Body of pancreas (tissue), 4 donors: ENCODE results near the gene ATP11A. TPM values are rescaled to one million over a fixed set of nuclear protein-coding genes. Genes with fewer than 3 reads are reported as not detected.
"Not testable (repeated sequence)": the region's sequence is repeated elsewhere in the genome, so short reads cannot be mapped to it uniquely, and the experiment has no call there.

Experiments used
- ATAC-seq: fragments of 150-250 bp; one replicate; pipeline ENCODE4 v1.9.1; 2016
- DNase-seq, 4 donors: peaks; one replicate each; pipeline ENCODE4 v3.0.0-alpha.2; 2019
- H3K27ac ChIP-seq, 4 donors: fragments of 200-600 bp; sonication (generic); 1 replicate in 3 of 4; 2 replicates in 1 of 4; pipeline versions ENCODE4 v1.5.1 to v1.6.1; 2016 to 2019; ENCODE audit warnings: mild to moderate bottlenecking in 1 of 4, mixed read lengths in 1 of 4, moderate library complexity in 1 of 4
- H3K27me3 ChIP-seq, 2 donors: fragments of 200-600 bp; sonication (generic); one replicate each; pipeline ENCODE4 v1.6.0; 2016; ENCODE audit warnings: mild to moderate bottlenecking in 1 of 2
- H3K36me3 ChIP-seq, 2 donors: fragments of 200-600 bp; sonication (generic); replicated peaks in 1 of 2; 2 replicates each; pipeline ENCODE4 v1.5.1; 2016; ENCODE audit warnings: low read depth in 2 of 2; ENCODE audit not compliant: insufficient read depth in 1 of 2
- H3K4me1 ChIP-seq: fragments of 200-600 bp; sonication (generic); one replicate; pipeline ENCODE4 v1.6.0; 2016
- H3K4me3 ChIP-seq, 2 donors: fragments of 200-600 bp; sonication (generic); 1 replicate in 1 of 2; 2 replicates in 1 of 2; pipeline ENCODE4 v1.5.1; 2016 to 2019
- H3K9me3 ChIP-seq, 3 donors: fragments of 200-600 bp; sonication (generic); 1 replicate in 2 of 3; 2 replicates in 1 of 3; pipeline ENCODE4 v1.5.1; 2016
- POLR2A ChIP-seq, 3 donors: fragments of 450-650 bp; IDR thresholded peaks; one replicate each; pipeline ENCODE4 v1.6.1; 2016; ENCODE audit warnings: antibody characterized with exemption in 3 of 3, mild to moderate bottlenecking in 2 of 3
- WGBS, 2 donors: methylation state at CpG; one replicate each; pipeline ENCODE4 v1.1.5; 2017; 5-methylcytosine and 5-hydroxymethylcytosine counted together
- intact Hi-C: fragments of 100-400 bp; cut with DNase I; formaldehyde crosslinking; loops from one replicate; pipeline ENCODE4 v1.15.1; 2023
- total RNA-seq, 2 donors: library from RNA; depleted of rRNA; stranded (reverse); fragments of >200 nt; gene quantifications; one replicate each; pipeline ENCODE4 v1.1.0, GENCODE V29; 2016
- TF ChIP-seq, protein P1 (sequence below), 7 experiments: fragments of 450-650 bp in 4 of 7; fragments of 200-600 bp in 3 of 7; sonication (generic) in 3 of 7; IDR thresholded peaks; one replicate each; pipeline ENCODE4 v1.5.1; 2016 to 2019; ENCODE audit warnings: antibody characterized with exemption in 7 of 7

ATP11A gene
- total RNA-seq, 2 donors from 2014 or later, result 24.1 to 33.9 TPM

DNA sequence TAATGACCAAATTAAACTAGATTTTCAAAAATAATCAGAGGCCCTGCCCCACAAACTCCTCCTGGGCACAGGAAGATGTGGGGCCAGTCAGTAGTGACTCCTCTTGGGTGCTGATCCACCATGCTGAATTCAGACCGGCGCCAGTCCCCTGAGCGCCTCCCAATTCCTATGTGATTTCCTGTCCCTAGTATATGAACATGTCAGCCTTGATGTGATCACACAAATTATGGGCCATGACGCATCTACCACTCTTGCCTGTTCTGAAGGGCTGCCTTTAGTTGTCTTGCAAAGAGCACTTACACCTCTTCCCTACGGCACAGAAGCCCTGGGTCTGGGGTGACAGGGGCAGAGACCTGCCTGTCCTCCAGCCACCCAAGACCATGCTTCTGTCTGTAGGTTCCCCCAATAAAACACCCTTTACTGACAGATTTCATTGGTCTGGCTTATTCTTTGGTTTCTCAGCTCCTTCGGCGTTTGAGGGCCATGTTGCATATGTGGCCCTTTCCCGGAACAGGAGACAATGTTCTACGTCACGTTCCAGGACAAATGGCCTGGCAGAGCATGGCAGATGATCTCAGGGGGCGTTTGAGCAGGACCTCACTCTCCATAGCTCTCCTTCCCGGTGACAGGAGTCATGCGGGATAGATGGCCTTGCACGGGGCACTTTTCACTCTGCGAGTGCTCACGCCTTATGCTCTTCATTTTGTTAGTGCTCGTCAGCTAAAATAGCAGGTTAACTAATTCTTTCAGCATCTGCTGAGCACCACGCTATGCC, 5.6 kb upstream of the ATP11A start:
- no peak for DNase-seq
- intact Hi-C loops, result no loop called here
- H3K9me3 ChIP-seq, result no peaks in the 10 kb centered on the region

DNA sequence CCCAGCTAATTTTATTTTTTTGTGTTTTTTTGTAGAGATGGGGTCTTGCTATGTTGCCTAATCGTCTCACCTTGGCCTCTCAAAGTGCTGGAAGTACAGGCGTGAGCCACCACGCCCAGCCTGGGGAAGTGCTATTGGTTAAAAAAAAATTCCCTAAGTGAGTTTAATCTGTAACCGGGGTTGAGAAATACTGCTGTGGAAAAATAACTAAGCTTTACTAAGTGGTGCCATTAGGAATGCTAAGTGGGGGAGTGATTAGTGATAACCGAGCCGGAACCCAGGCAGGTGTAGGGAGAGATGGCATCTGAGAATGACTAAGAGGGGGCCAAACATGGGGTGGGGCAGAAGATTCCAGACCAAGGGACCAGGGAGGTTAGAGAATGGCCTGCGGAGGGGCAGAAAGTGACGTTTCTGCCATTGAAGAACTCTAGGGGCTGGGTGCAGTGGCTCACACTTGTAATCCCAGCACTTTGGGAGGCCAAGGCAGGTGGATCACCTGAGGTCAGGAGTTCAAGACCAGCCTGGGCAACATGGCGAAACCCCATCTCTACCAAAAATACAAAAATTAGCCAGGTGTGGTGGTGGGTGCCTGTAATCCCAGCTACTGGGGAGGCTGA, 4.5 kb upstream of the ATP11A start:
- H3K9me3 ChIP-seq, intact Hi-C loops, H3K27me3 ChIP-seq, H3K36me3 ChIP-seq, H3K4me3 ChIP-seq: not testable (repeated sequence)
- WGBS, 2 donors, result 47 to 48% methylated on average over 9 of the region's 9 CpGs
- Histone ChIP-seq H3K4me1 (peaks cover 12% of the 10 kb centered on the region), H3K27ac (peak overlapping the region; percentile 33 to 83 (median 58))
- DNase-seq (peak in 3 of 4 donors; percentile 25 to 57 (median 34)), ATAC-seq (peak; percentile 23)

More for the DNA sequence above, 5.6 kb upstream of the ATP11A start:
- no peaks in the 10 kb centered on the region for H3K27me3 ChIP-seq
- H3K36me3 ChIP-seq, result no peaks in the 10 kb centered on the region
- peaks cover 10% of the 10 kb centered on the region for H3K4me1 ChIP-seq
- no peak overlapping the region for H3K4me3 ChIP-seq
- ATAC-seq, result no peak
- TF ChIP-seq POLR2A (IDR thresholded peaks at IDR 0.05), result no peak
- TF ChIP-seq, protein P1, sequence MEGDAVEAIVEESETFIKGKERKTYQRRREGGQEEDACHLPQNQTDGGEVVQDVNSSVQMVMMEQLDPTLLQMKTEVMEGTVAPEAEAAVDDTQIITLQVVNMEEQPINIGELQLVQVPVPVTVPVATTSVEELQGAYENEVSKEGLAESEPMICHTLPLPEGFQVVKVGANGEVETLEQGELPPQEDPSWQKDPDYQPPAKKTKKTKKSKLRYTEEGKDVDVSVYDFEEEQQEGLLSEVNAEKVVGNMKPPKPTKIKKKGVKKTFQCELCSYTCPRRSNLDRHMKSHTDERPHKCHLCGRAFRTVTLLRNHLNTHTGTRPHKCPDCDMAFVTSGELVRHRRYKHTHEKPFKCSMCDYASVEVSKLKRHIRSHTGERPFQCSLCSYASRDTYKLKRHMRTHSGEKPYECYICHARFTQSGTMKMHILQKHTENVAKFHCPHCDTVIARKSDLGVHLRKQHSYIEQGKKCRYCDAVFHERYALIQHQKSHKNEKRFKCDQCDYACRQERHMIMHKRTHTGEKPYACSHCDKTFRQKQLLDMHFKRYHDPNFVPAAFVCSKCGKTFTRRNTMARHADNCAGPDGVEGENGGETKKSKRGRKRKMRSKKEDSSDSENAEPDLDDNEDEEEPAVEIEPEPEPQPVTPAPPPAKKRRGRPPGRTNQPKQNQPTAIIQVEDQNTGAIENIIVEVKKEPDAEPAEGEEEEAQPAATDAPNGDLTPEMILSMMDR (IDR thresholded peaks at IDR 0.05), result no peak
- 87 to 91% methylated on average over 18 of the region's 18 CpGs for WGBS, 2 donors
- no peak overlapping the region for H3K27ac ChIP-seq

DNA sequence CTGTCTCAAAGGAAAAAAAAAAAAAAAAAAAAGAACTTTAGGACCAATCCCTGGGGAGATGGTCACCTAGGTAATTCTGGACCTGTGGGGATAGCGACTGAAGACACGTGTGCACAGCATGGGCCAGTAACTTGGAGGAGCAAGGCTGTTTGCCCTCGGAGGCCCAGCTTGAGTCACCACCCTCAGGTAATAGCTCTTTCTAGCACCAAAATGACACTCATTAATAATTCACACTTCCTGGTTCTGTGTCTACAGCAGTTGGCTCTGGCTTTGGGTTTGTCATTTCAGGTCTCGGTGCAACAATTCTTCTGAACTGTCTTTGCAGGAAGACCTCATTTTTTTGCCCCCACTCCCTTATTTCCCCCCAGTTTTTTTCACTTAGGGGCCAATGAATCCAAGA, 3.9 kb upstream of the ATP11A start:
- Histone ChIP-seq H3K27ac (peak overlapping the region in 3 of 4 donors; percentile 33 to 83 (median 72)), H3K36me3 (no peaks in the 10 kb centered on the region), H3K4me3 (no peak overlapping the region), H3K4me1 (peaks cover 12% of the 10 kb centered on the region), H3K9me3 (no peaks in the 10 kb centered on the region), H3K27me3 (no peaks in the 10 kb centered on the region)
- WGBS, 2 donors, result 35 to 55% methylated on average over 4 of the region's 4 CpGs
- ATAC-seq (no peak), DNase-seq (peak in 3 of 4 donors; percentile 37 to 56 (median 40))
- TF ChIP-seq, protein P1 (IDR thresholded peaks at IDR 0.05), result no peak
- TF ChIP-seq POLR2A (IDR thresholded peaks at IDR 0.05), result no peak
- intact Hi-C loops, result no loop called here

DNA sequence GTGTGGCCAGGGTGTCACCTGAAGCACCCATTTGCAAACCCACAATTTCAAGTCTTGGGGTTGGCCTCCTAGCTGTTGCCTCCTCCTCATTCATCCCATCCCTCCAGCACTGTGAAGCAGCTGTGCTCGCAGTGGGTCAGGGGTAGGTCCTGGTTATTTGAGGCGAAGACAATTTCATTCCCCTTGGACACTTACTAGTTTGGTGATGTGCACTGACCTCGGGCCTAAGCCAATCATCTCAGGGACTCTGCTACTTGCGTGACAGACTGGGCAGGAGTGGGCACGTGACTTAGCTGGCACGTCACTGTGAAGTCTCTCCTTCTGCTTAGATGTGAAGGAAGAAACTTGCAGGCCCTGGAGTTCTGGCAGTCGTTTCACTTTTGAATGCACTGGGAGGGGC, 3.5 kb upstream of the ATP11A start:
- Histone ChIP-seq H3K36me3 (no peaks in the 10 kb centered on the region), H3K4me1 (peaks cover 16% of the 10 kb centered on the region), H3K27me3 (no peaks in the 10 kb centered on the region), H3K27ac (peak overlapping the region in 3 of 4 donors; percentile 33 to 83 (median 72)), H3K9me3 (no peaks in the 10 kb centered on the region), H3K4me3 (no peak overlapping the region)
- TF ChIP-seq POLR2A (IDR thresholded peaks at IDR 0.05), result no peak
- TF ChIP-seq, protein P1 (IDR thresholded peaks at IDR 0.05), result no peak
- DNase-seq (no peak), ATAC-seq (no peak)
- WGBS, 2 donors, result 58 to 84% methylated on average over 6 to 7 of the region's 7 CpGs
- intact Hi-C loops, result no loop called here

DNA sequence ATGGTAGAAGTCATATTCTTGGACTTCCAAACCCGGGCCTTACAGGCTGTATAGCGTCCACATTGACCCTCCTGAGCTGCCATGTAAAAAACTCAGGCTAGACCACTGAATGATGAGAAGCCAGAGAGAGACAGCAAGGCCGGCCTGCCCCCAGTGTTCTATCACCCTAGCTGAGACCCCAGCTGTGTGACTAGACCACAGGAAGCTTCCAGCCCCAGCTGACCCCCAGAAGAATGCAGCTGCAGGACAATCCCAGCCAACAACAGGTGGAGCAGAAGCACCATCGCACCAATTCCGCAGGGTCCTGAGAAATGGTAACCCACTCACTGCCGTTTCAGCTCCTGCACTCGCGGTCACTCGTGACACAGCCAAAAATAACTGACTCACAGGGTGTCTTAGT, 2.9 kb upstream of the ATP11A start:
- 89 to 100% methylated on average over 2 to 9 of the region's 9 CpGs for WGBS, 2 donors
- no peaks in the 10 kb centered on the region for H3K9me3 ChIP-seq
- no peak overlapping the region for H3K27ac ChIP-seq
- H3K27me3 ChIP-seq, result no peaks in the 10 kb centered on the region
- intact Hi-C loops, result no loop called here
- ATAC-seq (no peak), DNase-seq (no peak)
- TF ChIP-seq, protein P1 (IDR thresholded peaks at IDR 0.05), result no peak
- no peak for TF ChIP-seq POLR2A (IDR thresholded peaks at IDR 0.05)
- H3K4me1 ChIP-seq, result peaks cover 22% of the 10 kb centered on the region
- H3K4me3 ChIP-seq, result no peak overlapping the region
- H3K36me3 ChIP-seq, result no peaks in the 10 kb centered on the region
